Stimulated activated CD4-positive, alpha-beta T cell treated with anti-CD3 and anti-CD28 coated beads, Interleukin-12 subunit alpha, Interleukin-12 subunit beta, amount 100 ng/mL, for 48 hours (primary cell): Measurements from ENCODE around the gene PHETA1.

Experiments used
- DNase-seq, 3 donors: peaks; one replicate each; pipeline ENCODE4 v3.0.0-alpha.2; 2020; ENCODE audit warnings: low read depth in 2 of 3, low spot score in 1 of 3

Gene PHETA1

DNA sequence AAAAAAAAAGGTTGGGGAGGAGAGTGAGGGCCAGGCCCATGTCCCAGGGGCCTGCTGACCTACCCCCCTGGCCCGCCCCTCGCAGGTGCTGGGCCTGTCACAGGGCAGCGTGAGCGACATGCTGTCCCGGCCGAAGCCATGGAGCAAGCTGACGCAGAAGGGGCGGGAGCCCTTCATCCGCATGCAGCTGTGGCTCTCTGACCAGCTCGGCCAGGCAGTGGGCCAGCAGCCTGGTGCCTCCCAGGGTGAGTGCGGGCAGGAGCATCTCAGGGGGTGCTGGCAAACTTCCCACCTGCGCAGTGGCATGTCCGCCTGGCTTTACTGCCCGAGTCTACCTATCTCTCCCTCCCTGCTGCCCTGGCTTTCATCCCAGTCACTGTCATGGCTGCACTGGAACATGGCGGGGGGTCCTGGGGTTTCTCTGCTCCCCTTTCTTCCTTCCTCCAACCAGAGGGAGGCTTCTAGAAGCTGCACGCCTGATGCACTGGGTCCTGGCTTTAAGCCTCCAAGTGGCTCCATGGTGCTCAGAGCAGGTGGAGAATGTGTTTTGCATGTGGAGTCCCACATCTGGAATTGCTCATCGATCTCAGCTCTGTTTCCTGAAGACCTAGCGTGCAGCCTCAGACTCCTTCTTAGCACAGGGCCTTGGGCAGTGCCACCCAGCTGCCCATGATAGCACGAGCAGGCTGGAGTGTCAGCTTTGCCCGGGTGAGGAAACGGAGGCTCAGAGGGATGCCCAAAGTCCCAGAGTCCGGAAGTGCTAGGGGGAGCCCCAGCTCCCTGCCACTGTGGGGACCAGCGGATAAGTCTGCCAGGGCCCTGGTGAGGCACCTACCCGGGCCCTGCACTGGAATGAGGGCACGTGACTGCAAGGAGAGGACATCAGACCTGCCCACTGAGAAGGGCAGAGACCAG lies 46.3 kb downstream of the PHETA1 start:
- no peak for DNase-seq

DNA sequence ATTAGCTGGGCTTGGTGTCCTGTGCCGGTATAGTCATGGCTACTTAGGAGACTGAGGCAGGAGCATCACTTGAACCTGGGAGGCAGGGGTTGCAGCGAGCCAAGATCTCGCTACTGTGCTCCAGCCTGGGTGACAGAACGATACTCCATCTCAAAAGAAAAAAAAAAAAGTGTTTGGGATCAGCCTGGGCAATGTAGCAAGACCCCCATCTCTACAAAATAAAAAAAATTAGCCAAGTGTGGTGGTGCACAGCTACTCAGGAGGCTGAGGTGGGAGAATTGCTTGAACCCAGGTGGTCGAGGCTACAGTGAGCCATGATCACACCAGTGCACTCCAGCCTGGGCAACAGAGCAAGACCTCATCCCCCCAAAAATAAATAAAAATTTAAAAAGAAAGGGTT lies 47.6 kb downstream of the PHETA1 start:
- no peak for DNase-seq

DNA sequence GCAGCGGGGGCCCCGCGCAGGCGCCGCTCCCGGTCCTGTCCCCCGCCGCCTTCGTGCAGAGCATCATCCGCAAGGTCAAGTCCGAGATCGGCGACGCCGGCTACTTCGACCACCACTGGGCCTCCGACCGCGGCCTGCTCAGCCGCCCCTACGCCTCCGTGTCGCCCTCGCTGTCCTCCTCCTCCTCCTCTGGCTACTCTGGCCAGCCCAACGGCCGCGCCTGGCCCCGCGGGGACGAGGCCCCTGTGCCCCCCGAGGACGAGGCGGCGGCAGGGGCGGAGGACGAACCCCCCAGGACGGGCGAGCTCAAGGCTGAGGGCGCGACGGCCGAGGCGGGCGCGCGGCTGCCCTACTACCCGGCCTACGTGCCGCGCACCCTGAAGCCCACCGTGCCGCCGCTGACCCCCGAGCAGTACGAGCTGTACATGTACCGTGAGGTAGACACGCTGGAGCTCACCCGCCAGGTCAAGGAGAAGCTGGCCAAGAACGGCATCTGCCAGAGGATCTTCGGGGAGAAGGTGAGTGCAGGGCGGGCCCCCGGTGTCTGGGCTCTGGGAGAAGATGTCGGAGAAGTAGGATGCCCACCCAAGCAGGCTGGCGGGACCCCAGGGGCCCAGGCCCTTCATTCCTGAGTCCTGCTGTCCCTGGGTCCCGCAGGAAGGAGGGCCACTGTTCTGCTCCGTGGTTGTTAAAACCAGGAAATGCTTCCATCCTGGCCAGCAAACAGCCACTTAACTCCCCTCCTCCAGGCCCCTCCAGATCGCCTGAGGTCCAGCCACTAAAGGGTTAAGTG lies 48.4 kb downstream of the PHETA1 start:
- no peak for DNase-seq

DNA sequence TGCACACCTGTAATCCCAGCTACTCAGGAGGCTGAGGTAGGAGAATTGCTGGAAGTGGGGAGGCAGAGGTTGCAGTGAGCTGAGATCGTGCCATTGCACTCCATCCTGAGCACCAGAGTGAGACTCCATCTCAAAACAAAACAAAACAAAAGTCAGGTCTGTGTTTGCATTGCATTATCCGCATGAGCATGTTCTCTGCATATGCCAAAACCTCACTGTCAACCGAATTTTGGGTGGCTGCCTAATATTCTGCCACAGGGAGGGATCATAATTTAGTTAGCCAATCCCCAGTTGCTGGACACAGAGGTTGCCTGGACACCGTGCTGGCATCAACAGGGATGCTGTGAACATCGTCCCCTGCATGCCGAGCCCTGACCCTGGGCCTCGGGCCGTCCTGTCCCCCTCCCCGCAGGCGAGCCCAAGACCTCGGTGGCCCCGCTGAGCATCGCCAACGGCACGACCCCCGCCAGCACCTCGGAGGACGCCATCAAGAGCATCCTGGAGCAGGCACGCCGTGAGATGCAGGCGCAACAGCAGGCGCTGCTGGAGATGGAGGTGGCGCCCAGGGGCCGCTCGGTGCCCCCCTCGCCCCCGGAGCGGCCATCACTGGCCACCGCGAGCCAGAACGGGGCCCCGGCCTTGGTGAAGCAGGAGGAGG lies 49.2 kb downstream of the PHETA1 start:
- DNase-seq: no peak

DNA sequence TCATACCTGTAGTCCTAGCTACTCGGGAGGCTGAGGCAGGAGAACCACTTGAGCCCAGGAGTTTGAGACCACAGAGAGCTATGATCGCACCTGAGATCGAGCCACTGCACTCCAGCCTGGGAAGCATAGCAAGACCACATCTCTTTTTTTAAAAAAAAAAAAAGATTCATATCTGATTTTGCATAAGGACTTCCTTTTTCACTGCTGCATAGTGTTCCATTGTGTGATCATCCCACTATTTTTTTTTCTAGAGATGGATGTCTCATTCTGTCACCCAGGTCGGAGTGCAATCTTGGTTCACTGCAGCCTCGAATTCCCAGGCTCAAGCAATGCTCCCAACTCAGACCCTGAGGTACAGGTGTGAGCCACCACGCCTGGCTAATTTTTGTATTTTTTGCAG lies 50.4 kb downstream of the PHETA1 start:
- DNase-seq: no peak

DNA sequence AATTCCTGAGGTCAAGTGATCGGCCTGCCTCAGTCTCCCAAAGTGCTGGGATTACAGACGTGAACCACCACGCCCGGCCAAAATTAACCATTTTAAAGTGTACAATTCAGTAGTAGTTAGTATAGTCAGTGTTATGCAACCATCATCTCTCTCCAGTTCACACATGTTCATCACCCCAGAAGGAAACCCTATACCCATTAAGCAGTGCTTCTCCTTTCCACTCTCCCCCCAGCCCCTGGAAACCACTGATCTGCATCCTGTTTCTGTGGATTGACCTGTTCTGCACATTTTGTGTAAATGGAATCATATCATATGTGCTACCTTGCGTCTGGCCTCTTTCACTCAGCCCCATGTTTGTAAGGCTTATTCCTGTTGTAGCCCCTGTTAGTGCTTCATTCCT lies 52.2 kb downstream of the PHETA1 start:
- DNase-seq: no peak

DNA sequence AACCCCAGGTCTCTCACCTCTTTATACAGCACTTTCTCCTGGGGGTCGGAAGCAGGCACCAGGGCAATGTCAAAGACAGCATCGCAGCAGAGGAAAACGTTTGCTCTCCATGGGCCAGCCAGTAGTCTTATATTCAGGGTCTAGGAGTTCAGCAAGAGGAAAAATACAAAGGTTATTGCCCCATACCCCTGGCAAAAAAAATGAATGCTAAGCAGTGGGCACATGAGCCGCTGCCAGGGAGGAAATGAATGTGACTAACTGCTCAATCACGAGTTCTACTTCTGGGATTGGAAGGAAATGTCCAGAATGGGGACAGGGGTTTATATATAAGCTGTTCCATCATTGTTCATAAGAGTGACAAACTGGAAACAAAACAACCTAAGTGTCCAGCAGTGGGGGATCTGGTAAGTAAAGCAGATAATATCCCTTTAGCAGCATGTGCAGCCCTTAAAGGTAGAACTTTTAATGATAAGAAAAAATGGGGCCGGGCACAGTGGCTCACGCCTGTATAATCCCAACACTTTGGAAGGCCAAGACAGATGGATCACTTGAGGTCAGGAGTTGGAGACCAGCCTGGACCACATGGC lies 53.8 kb downstream of the PHETA1 start:
- DNase-seq: no peak

DNA sequence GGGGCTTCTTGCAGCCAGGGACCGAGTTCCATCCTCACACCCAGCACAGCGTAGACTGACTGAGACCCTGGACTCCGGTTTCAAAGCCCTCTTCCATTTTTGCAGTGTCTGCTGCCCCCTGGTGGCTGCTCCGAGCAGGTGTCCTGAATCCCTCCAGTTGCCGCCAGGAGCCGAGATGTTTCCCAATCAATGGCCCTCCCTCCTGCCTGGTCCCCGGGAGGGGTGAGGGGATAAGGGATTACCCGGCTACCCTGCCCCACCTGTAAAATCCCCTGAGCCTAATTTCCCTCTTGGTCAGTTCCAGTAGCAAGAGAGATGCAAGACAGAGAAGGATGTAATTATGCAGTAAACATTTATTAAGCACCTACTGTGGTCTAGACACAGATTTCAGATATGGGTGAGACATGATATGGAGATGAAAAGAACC lies 55.0 kb downstream of the PHETA1 start:
- DNase-seq: peak; percentile 42 to 67 (median 56)

DNA sequence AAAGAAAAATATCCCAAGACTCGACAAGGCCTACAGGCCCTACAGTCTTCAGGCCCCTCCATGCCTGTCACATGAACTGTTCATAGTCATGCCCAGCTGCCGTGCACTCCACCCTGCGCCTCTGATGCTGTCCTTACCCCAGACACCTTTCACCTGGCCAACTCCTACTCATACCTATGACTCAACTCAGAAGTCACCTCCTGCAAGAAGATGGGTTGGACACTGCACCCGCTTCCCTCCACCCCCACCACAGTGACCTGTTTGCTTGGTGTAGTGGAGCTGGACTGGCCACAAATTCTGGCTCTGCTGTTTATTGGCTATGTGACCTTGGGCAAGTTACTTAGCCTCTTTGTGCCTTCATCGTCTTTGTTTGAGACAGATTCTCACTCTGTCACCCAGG lies 56.2 kb downstream of the PHETA1 start:
- DNase-seq: no peak

DNA sequence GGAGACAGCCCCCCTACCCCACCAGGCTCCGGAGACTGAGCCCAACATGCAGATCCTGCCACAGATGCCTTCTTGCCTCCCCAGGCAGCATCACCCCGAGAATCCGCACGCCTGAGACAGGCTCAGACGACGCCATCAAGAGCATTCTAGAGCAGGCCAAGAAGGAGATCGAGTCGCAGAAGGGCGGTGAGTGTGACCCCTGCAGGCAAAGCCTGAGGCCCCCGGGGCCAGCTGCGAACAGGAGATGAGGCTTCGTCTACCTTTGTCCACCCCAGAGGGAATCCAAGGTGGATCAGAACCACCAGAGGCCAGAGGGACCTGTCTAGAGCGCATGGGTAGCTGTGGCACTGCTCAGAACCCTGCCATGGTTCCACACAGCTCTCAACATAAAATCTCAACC lies 56.9 kb downstream of the PHETA1 start:
- DNase-seq: no peak

DNA sequence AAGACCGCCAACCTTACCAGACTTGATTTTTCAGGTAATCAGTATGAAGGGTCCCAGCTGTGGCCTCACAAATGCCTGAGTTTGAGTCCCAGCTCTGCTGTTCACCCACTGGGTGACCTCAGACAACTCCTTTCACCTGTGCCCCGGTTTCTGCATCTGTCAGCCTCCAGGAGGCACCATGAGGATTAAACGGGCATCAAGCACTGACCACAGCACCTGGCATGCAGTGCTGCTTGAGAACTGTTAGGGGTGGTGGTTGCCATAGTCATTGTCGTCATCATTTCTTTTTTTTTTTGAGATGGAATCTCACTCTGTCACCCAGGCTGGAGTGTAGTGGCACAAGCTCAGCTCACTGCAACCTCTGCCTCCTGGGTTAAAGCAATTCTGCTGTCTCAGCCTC lies 57.9 kb downstream of the PHETA1 start:
- DNase-seq: no peak
